GM19035 (cell line): ENCODE measurements around the gene ABHD12B.

Source experiments
- ATAC-seq: cut with Tn5 transposase; IDR thresholded peaks from one replicate; pipeline ENCODE4 v1.9.1; 2021; ENCODE audit not compliant: unreplicated experiment

The ABHD12B gene

DNA sequence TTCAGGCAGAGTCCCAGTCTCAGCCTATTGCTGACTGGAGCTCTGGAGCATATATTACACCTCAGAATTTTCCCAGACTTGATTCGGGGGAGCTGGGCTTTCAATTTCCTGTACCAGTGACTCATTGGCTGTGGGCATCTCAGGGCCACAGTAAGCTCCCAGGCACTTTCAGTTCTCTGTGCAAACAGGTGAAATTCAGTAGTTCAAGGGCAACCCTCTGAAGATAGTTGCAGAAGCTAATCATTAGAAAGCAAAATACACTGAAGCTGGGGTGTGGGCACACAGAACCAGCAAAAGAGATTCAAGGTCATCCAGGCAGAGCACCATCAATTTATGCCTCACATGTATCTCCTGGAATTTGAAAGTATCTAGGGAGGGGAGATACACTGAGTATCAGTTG lies 32.8 kb upstream of the ABHD12B start:
- no peak for ATAC-seq

DNA sequence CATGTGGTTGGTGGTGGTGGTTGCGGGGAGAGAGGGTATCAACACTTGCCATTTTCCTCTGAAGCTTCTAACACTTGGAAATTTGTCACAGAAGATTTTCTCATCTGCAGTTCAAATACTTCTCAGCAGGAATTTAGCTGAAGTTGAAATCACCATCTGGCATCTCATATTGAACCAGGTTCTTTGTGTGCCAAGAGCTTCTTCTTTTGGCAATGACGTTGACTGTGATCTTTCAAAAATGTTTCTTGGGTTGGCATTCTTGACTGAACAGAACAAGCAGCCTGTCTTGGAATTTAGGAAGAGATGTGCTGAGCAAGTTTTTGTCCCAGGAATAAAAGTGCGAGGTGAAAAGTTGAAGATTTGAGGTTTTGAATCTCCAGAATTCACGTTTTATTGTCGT lies 32.2 kb upstream of the ABHD12B start:
- no peak for ATAC-seq

DNA sequence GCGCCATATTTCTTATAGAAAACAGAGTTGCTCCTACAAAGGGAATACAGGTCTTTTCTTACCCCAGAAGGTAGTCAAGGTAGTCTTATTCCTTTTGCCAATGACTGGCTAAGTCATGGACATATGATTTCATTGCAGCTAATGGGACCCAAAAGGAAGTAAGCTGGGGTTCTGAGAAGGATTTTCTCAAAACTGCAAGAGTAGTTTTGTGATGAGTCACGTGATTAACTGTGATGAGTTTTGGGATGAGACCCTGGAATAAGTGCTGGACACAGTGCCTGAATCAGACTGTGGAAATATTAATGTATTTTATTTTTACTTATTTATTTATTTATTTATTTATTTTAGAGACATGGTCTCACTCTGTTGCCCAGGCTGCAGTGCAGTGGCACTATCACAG lies 27.5 kb upstream of the ABHD12B start:
- ATAC-seq, result no peak

DNA sequence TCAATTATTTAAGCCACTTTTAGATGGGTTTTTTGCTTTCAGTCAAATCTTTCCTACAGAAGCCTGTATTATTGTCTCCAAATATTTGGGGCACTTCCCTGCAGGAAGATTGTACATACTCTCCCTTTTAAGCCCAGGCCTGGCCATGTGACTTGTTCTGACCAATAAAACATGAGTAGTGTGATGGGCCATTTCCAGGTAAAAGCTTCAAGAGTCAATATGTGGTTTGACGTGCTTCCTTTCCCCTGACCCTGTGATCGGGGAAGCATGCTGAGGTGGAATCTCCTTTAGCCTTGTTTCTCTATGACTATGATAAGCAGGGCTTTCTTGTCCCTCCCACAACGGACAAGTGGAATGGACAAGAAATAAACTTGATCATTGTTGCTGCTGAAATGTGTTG lies 26.7 kb upstream of the ABHD12B start:
- ATAC-seq, result no peak

DNA sequence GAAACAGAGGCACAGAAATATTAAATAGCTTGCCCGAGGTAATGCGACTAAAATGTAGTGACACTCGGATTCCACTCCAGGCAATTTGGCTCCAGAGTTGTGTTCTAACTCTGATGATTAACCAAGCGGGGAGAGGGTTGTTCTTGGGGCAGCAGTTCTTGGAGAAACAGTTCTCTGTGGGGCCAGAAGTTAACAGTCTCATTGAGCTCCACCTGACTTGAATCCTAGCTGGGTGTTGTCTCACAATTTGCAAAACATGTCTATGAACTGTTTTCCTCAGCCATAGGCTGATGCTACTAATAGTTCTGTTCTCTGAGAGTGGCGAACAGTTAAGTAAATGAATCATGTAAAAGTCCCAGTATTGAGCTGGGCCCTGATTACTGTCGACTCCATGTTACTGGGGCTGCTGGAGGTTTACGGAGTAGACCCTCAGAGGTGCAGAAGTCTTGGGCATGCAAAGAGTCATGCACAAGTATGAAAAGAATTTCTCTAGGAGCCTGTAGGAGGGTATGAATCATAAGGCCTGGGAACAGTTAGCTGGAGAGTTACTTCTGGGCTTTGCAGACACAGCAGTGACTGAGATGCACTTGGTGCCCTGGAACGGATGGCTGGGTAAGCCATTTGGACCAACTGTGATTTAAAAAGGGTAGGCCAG lies 25.5 kb upstream of the ABHD12B start:
- no peak for ATAC-seq

DNA sequence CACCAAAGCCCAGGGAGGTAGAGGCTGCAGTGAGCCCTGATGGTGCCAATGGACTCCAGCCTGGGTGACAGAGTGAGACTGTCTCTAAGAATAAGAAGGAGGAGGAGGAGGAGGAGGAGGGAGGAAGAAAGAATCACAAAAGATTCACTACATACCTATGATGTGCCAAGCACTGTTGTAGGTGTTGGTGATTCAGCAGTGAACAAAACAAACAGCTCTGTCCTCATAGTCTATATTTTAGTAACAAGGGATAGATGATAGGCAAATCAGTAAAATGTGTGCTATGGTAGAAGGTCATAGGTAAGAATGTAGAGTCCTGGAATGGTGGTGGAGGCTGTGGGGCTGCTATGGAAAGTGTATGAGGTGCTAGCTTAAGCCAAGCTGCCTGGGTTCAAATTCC lies 18.0 kb upstream of the ABHD12B start:
- ATAC-seq, result no peak

DNA sequence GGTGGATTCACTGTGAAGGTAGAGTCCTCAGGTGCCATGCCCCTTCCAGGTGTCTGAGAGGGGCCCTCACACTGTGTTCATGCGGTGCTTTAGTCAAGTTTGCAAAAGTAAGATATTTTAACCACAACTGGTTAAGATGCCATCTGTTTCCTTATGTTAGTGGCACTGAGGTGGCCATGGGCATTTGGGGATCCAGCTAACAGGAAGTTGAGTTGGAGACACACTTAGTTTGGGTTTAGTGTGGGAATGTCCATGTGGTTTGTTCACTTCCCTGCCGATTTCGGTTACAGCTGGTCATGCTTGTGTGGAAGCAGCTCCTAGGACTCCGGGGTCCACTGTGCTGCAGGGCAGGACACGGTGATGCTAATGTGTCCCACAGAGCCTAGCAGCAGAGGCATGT lies 17.3 kb upstream of the ABHD12B start:
- no peak for ATAC-seq

DNA sequence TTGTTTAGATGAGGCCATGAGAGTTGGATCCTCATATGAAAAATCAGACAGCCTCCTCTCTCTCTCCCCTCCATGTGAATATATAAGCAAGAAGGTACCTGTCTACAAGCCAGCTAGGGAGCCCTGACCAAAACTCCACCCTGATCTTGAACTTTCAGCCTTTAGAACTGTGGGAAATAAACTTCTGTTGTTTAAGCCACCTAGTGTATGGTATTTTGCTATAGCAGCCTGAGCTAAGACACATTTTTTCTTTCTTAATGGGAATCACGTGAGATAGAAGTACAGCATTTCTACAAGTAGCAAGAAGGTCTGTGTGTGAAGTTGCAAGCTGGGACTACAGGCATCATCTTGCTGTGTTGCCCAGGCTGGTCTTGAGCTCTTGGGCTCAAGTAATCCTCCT lies 16.3 kb upstream of the ABHD12B start:
- ATAC-seq, result no peak

DNA sequence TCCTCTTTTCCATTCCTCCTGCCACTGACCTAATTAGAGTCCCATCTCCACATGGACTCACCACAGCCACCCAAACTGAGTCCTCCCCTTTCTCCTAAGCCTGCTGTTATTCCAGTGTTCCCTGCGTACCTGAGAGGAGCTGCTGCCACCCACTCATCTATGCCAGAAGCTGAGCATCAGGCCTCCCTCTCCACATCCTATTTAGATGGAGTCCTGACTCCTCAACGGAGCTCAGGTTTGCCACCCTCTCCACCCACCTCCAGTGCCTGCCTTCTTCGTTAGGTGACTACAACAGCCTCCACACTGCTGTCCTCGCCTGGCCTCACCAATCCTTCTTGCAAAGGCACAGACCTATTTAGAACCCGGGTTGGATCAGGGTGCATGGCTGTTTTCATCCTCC lies 15.2 kb upstream of the ABHD12B start:
- ATAC-seq, result no peak

DNA sequence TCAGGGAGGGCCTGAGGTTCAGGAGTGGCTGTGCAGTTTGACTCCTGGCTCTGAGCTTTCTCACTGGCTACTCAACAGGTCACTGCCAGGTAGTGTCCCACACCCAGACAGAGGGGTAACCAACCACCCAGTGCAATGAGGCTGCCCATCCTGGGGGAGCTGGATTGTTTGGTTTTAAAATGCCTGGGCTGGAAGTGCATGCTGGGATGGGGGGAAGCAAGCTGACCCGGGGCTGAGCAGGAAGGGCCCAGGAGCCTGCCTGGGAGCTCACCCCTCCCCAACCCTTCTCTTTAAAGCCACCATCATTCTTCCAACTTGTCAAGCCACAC lies 12.6 kb upstream of the ABHD12B start:
- no peak for ATAC-seq

DNA sequence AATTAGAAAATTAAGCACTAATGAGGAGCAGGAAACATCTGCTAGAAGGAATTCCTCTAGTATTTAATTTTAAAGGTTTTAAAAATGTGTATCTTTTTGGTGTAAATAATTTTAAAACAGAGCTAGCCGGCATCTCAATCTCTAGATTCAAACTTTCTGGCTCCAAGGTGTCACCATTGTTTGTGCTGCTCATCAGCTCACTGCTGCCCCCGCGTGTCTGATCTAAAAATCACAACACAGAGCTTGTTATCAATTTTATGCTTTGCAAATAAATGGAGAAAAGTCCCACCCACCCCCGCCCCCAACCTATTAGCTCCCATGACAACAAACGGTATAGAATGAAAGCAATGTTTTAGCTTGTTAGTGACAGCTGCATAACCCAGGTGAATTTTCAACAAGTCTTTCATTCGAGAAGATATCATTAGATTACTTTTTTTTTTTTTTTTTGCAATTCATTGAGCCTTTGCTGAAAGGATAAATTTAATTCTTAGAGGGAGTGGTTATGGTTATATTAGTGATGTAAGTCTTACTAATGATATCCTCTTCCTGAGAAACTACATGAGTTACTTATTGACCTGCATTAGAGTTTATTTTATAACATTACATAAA lies 11.3 kb upstream of the ABHD12B start:
- ATAC-seq, result no peak

DNA sequence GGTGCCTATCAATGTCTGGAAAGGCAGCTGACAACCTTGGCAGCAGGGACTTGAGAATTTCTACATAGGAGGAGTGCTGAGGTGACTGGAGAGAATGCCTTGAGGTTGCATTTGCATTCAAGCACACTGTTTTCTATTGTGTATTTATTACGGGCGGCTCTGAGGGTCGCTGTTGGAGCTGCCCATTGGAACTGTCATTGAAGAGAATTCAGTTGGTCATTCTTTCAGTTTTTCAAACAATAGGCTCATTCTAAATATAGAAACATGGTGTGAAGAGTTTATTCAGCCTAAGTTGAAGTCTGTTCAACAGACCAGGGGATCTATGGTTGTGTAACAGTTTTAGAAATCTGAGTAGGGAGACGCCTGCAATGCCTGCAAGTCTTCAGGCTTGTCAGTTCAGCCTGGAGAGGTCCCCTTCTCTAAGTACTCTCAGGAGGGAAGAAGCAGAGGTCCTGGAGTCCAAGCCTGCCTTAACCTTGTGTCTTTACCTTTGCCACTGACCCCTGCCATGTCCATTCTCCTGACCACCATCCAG lies 9.8 kb upstream of the ABHD12B start:
- ATAC-seq, result no peak

DNA sequence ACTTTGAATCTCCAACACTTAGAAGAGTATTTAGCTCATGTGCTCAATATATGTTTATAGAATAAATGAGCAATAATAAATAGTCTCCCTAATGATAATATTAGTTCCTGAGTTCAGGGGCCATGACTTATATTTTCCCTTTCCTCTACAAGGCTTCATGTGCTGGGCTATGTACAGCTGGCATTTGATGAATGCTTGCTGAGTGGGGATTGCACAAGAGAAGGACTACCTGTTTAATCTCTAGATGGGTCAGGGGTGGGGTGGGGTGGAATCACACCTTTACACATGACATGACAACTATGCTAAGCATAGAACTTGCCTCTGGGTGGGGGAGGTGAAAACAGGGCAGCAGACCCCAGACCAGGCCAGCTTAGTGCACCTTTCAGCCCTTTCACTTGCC lies 7.6 kb upstream of the ABHD12B start:
- no peak for ATAC-seq

DNA sequence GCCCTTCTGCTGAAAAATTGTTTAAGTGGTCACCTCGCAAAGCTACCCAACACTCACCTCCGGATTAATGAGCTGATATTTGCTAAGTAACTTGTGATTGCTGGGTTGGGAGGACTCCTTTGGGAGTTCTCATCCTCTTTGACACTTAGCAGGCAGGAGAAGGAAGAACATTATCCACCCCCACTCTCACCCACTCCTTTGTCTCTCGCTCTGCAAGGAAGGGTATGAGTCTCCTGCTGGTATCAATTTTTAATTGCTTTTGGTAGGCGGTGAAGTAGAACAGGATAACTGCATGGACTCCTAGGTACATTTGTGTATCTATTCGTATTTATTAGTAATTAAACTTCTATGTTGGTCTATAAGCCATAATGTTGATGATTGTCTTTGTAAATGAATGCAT lies 6.9 kb upstream of the ABHD12B start:
- ATAC-seq, result no peak

DNA sequence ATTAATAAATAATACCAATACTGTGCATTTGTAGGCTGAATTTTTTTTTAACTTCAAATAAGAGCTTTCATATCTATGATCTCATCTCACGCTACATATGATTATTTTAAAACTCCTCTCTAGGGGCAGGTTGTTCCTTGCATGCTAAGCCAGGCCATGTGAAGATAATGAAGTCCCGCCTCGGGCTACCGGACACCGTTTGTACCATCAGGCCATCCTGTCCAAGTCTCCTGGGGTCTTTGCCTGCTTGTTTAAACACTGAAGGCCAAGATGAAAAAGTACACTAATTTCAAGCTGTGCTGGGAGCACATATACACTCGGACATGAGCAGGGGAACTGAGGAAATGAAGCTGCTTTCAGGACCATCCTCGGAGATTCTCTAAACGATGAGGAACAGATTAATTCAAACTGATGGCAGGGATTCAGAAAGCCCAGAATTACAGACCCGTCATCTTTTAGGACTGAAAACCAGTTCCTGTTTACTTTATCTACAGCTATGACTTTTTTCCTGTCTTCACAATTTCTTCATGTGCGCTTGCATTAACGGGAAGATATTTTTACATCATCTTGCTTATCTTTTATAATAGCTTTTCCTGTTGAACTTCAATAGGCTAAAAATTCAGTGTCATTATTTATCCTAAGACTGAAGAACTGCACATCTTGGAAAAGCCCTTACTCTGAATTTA lies 6.3 kb upstream of the ABHD12B start:
- ATAC-seq, result no peak

DNA sequence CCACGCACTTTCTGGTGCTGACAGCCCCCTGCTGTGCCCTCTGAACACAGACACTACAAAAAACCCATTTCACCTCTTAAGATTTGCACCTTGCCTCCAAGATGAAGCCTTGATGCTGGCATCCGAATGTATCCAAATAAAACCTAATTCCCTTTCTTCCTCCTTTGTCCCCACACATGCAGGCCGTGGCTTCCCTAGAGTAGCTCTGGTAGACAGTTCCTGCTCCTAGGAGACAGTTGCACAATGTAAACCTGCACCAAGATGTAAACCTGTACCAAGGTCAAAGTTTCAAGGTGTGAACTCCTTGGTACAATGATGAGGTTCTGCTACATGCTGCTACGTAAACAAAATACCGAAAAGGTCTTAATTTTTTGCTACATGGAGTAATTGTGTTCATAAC lies 625 bp upstream of the ABHD12B start:
- ATAC-seq, result no peak

DNA sequence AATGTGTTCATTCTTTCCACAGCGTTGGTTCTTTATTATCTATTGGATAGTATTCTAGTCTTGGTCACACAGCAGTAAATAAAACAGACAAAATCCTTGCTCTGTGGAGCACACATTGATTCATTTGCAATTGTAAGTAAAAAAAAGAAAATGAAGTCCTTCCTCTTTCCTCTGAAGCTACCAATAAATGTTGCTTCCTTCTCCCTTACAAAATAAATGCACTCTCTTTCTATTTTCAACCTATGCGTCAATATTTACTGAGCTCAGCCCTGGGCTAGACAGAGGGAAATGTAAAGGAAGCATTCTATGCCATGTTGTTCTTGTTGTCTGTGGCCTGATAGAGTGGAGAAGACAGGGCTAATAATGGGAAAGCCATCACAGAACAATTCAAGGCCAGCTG lies 2.9 kb downstream of the ABHD12B start:
- no peak for ATAC-seq

DNA sequence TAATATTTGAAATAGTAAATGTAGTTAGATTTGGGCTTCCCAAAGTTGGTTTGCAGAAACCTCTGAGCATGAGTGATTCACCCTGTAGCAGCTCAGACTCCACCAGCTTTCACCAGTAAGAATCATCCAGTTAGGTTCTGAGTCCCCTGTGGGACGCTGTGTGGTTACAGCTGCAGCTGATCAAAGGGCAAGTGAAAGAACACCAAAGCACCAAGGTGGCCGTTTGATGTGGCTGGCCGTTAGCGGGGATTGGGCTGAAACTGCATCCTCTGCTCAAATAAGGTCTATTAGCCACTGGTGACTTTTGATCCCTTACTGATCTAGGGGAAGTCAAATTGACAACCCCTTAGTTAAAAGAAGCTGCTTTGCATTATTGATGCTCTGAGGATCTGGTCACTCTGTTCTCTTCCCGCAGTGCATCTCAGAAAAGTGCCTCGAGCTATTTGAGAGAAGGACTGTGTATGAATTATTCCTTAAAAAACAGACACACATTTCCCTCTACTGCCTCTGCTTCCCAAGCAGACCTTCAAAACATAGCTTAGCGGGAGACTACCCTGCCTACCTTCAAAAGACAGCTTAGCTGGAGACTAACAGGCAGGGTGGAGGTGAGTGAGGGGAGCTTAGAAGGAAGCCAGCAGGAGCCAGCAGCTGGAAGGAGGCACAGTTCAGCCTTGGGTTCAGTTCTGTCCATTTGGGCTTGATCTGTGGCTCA lies 3.7 kb downstream of the ABHD12B start:
- peak; percentile 92 for ATAC-seq

DNA sequence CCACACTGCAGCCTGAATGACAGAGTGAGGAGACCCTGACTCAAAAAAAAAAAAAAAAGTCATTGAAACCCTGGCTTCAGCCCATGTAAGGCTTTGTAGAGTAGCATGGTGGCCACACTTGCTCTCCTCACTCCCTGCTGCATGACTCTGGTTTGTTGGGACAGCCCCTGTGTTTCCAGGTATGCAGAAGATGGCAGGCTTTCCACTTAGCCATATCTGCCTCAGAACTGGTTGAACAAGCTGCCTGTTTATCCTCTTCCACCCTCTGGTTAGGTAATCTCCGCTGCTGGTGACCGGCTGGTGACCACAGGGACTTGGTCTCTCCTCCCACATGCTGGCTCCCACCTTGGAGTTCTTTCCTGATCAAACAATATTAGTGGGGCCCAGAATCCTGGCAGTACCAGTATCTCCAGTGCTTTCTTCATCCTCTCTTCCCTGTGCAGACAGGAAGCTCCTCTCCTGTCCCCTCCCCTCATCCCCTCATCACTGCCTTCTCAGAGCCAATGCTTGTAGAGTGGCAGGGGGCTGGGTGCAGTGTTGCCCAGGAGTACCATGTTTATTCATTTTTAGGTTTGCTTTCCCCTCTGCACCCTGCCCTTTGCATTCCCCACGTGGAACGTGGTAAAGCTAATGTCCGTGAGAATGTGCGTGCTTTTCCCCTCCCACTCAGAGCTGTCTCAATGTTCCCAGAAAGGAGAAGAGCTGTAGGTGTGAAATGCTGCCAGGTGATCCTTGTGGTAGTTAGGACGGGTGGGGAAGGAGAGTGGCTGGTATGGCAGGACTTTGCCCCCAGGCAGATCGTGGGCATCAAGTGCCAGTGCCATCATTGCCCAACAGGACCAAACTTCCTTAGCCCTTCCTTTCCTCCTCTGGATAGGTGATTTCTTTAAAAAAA lies 11.3 kb downstream of the ABHD12B start:
- ATAC-seq, result no peak

DNA sequence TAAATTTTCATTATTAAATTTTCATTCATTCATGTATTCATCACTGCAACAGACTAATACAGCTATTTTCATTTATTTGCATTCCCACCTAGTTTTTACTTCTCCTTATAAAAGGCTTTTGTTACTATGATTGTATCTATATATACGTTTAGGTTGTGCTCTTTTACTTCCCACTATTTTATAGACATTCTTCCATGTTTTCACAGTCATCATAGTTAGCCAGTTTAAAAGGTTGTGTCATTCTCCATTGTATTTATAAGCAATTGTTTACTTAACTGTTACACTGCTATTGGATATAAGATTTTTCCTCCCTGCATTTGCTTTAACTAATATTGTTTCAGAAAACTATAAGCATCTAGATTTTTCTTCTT lies 12.0 kb downstream of the ABHD12B start:
- no peak for ATAC-seq

DNA sequence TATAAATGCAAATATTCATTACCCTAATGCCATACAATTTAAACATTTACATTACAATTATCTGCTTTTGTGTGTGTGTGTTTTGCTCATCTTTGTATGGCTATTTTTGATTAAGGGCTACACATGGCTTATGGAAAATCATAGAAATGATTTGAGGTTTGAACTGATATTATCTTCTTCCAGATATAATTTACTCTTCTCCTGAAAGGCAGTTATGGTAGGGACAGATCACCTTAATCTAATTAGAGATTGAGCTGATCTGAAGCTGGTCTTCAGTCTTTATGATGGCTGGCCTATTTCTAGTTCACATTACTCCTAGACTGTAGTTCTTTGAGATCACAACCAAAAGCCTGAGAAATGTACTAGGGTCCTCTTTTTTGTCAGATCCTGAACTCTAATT lies 15.6 kb downstream of the ABHD12B start:
- no peak for ATAC-seq
